Measurements from ENCODE around the gene RNF157.

GRCh38 chr17:76174037-76174436, 66.3 kb downstream of the RNF157 start:
- TF ChIP-seq POLR2A (IDR thresholded peaks at IDR 0.05) (no peak), CTCF (IDR thresholded peaks at IDR 0.05) (no peak), EP300 (IDR thresholded peaks at IDR 0.05) (no peak)
